SK-N-SH treated with all-trans-retinoic acid at 6 μM for 48 hours (cell line): ENCODE results near the gene RRAS2.

ENCODE experiments used
- ATAC-seq: fragments of 200-7000 bp; cut with Tn5 transposase; 3 replicates; pipeline ENCODE4 v1.9.1; 2020; ENCODE audit warnings: mild to moderate bottlenecking, moderate library complexity
- ARNTL ChIP-seq: fragments of 450-650 bp; formaldehyde crosslinking; IDR thresholded peaks from 2 replicates; pipeline ENCODE4 v1.5.0; 2020; ENCODE audit warnings: low read depth, mild to moderate bottlenecking, moderate library complexity, borderline replicate concordance
- CREB5 ChIP-seq: fragments of 250-450 bp; sonication (Bioruptor Pico); IDR thresholded peaks from 2 replicates; pipeline ENCODE4 v1.5.1; 2020; ENCODE audit warnings: low read depth, mild to moderate bottlenecking, moderate library complexity
- CSDC2 ChIP-seq: fragments of 250-450 bp; sonication (Bioruptor Pico); IDR thresholded peaks from 2 replicates; pipeline ENCODE4 v1.5.0; 2020; ENCODE audit warnings: mild to moderate bottlenecking, moderate library complexity
- CSRNP3 ChIP-seq: fragments of 250-450 bp; sonication (Bioruptor Pico); IDR thresholded peaks from 2 replicates; pipeline ENCODE4 v1.5.1; 2021; ENCODE audit warnings: mild to moderate bottlenecking, moderate library complexity
- ESRRG ChIP-seq: fragments of 250-450 bp; sonication (Bioruptor Pico); IDR thresholded peaks from 2 replicates; pipeline ENCODE4 v1.6.1; 2021; ENCODE audit warnings: mild to moderate bottlenecking
- GLIS3 ChIP-seq: fragments of 250-450 bp; sonication (Bioruptor Pico); IDR thresholded peaks from 2 replicates; pipeline ENCODE4 v1.5.0; 2020; ENCODE audit warnings: mild to moderate bottlenecking, moderate library complexity
- ISL1 ChIP-seq: fragments of 250-450 bp; sonication (Bioruptor Pico); IDR thresholded peaks from 2 replicates; pipeline ENCODE4 v2.1.2; 2022; ENCODE audit warnings: mild to moderate bottlenecking, moderate library complexity
- OSR1 ChIP-seq: fragments of 250-450 bp; sonication (Bioruptor Pico); IDR thresholded peaks from 2 replicates; pipeline ENCODE4 v1.8.0; 2022; ENCODE audit warnings: moderate library complexity, mild to moderate bottlenecking, inconsistent platforms
- PPARA ChIP-seq: fragments of 250-450 bp; sonication (Bioruptor Pico); IDR thresholded peaks from 2 replicates; pipeline ENCODE4 v1.5.0; 2020; ENCODE audit warnings: mild to moderate bottlenecking, borderline replicate concordance
- RARB ChIP-seq: fragments of 250-450 bp; sonication (Bioruptor Pico); IDR thresholded peaks from 2 replicates; pipeline ENCODE4 v1.8.0; 2021; ENCODE audit warnings: mild to moderate bottlenecking, moderate library complexity
- SNAI2 ChIP-seq: fragments of 250-450 bp; sonication (Bioruptor Pico); IDR thresholded peaks from 2 replicates; pipeline ENCODE4 v1.5.0; 2020; ENCODE audit warnings: mild to moderate bottlenecking, moderate library complexity
- TCF4 ChIP-seq: fragments of 250-450 bp; sonication (Bioruptor Pico); IDR thresholded peaks from 2 replicates; pipeline ENCODE4 v1.8.0; 2021; ENCODE audit warnings: mild to moderate bottlenecking, moderate library complexity, borderline replicate concordance
- TOX ChIP-seq: fragments of 250-450 bp; sonication (Bioruptor Pico); IDR thresholded peaks from 2 replicates; pipeline ENCODE4 v1.8.0; 2021; ENCODE audit warnings: mild to moderate bottlenecking, moderate library complexity, borderline replicate concordance
- ZC3H10 ChIP-seq: fragments of 250-450 bp; sonication (Bioruptor Pico); IDR thresholded peaks from 2 replicates; pipeline ENCODE4 v1.5.1; 2021; ENCODE audit warnings: mild to moderate bottlenecking, moderate library complexity
- ZFP3 ChIP-seq: fragments of 250-450 bp; sonication (Bioruptor Pico); IDR thresholded peaks from 2 replicates; pipeline ENCODE4 v1.5.0; 2020; ENCODE audit warnings: mild to moderate bottlenecking, moderate library complexity
- ZFP30 ChIP-seq: fragments of 450-650 bp; formaldehyde crosslinking; IDR thresholded peaks from 2 replicates; pipeline ENCODE4 v1.5.0; 2022; ENCODE audit warnings: mild to moderate bottlenecking, moderate library complexity
- ZNF565 ChIP-seq: fragments of 450-650 bp; formaldehyde crosslinking; conservative IDR thresholded peaks from 2 replicates; pipeline ENCODE4 v1.5.0; 2020; ENCODE audit warnings: low read depth, mild to moderate bottlenecking, moderate library complexity
- ZNF70 ChIP-seq: fragments of 450-650 bp; formaldehyde crosslinking; IDR thresholded peaks from 2 replicates; pipeline ENCODE4 v1.5.0; 2020; ENCODE audit warnings: mild to moderate bottlenecking, moderate library complexity
- ZNF8 ChIP-seq: fragments of 450-650 bp; formaldehyde crosslinking; IDR thresholded peaks from 2 replicates; pipeline ENCODE4 v1.5.0; 2020; ENCODE audit warnings: mild to moderate bottlenecking, moderate library complexity
- TF ChIP-seq, protein P1 (sequence below): fragments of 250-450 bp; sonication (Bioruptor Pico); IDR thresholded peaks from 2 replicates; pipeline ENCODE4 v1.8.0; 2020; ENCODE audit warnings: mild to moderate bottlenecking, moderate library complexity, borderline replicate concordance
- TF ChIP-seq, protein P2 (sequence below): fragments of 250-450 bp; sonication (Bioruptor Pico); IDR thresholded peaks from 2 replicates; pipeline ENCODE4 v1.8.0; 2021; ENCODE audit warnings: low read depth, mild to moderate bottlenecking, moderate library complexity, borderline replicate concordance

The RRAS2 gene

GRCh38 chr11:14266622-14267021 is 92.4 kb downstream of the RRAS2 start:
- TF ChIP-seq TOX, result no peak
- TF ChIP-seq ESRRG (CRISPR knock-in tag), result no peak
- no peak for TF ChIP-seq CSRNP3
- TF ChIP-seq ZNF565 (CRISPR knock-in tag), result no peak
- no peak for TF ChIP-seq ZNF70 (CRISPR knock-in tag)
- ATAC-seq, result no peak

DNA sequence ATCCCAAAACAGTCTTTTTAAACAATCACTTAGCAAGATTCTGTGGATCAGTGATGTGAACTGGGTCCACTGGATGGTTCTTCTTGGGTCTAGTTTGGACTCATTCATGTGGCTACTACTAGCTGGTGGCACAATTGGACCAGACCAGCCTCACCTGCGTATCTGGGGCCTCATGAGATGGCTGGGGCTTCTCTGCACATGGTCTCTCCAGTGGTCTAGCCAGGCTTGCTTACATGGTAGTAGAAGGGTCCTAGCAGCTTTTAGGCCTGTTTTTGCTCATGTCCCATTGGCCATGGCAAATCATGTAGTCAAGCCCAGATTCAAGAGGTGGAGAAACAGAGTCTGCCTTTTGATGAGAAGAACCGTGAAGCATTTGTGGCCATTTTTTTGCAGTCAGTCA is 94.0 kb downstream of the RRAS2 start:
- no peak for ATAC-seq
- TF ChIP-seq CREB5 (CRISPR knock-in tag) (no peak), SNAI2 (CRISPR knock-in tag) (no peak), ISL1 (no peak), CSDC2 (CRISPR knock-in tag) (no peak), ARNTL (CRISPR knock-in tag) (no peak), ZNF70 (CRISPR knock-in tag) (no peak), GLIS3 (CRISPR knock-in tag) (no peak), RARB (CRISPR knock-in tag) (no peak), ZC3H10 (CRISPR knock-in tag) (no peak), ZNF8 (CRISPR knock-in tag) (no peak), ESRRG (CRISPR knock-in tag) (no peak), CSRNP3 (no peak), ZNF565 (CRISPR knock-in tag) (no peak), ZFP30 (CRISPR knock-in tag) (no peak), ZFP3 (CRISPR knock-in tag) (no peak), TOX (no peak)
- TF ChIP-seq, protein P1, sequence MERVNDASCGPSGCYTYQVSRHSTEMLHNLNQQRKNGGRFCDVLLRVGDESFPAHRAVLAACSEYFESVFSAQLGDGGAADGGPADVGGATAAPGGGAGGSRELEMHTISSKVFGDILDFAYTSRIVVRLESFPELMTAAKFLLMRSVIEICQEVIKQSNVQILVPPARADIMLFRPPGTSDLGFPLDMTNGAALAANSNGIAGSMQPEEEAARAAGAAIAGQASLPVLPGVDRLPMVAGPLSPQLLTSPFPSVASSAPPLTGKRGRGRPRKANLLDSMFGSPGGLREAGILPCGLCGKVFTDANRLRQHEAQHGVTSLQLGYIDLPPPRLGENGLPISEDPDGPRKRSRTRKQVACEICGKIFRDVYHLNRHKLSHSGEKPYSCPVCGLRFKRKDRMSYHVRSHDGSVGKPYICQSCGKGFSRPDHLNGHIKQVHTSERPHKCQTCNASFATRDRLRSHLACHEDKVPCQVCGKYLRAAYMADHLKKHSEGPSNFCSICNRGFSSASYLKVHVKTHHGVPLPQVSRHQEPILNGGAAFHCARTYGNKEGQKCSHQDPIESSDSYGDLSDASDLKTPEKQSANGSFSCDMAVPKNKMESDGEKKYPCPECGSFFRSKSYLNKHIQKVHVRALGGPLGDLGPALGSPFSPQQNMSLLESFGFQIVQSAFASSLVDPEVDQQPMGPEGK (CRISPR knock-in tag), result no peak
- TF ChIP-seq, all 23 proteins: peak for 0

GRCh38 chr11:14262271-14262846 is 96.6 kb downstream of the RRAS2 start:
- TF ChIP-seq ZNF70 (CRISPR knock-in tag), result no peak
- TF ChIP-seq ZC3H10 (CRISPR knock-in tag), result no peak
- no peak for TF ChIP-seq TCF4 (CRISPR knock-in tag)
- no peak for TF ChIP-seq CSRNP3
- no peak for TF ChIP-seq PPARA (CRISPR knock-in tag)
- TF ChIP-seq, protein P2, sequence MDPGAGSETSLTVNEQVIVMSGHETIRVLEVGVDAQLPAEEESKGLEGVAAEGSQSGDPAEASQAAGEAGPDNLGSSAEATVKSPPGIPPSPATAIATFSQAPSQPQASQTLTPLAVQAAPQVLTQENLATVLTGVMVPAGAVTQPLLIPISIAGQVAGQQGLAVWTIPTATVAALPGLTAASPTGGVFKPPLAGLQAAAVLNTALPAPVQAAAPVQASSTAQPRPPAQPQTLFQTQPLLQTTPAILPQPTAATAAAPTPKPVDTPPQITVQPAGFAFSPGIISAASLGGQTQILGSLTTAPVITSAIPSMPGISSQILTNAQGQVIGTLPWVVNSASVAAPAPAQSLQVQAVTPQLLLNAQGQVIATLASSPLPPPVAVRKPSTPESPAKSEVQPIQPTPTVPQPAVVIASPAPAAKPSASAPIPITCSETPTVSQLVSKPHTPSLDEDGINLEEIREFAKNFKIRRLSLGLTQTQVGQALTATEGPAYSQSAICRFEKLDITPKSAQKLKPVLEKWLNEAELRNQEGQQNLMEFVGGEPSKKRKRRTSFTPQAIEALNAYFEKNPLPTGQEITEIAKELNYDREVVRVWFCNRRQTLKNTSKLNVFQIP, result no peak
- no peak for TF ChIP-seq ZNF8 (CRISPR knock-in tag)
- no peak for TF ChIP-seq OSR1 (CRISPR knock-in tag)
- no peak for ATAC-seq
